Neural cell (in vitro differentiated cells): ENCODE results near the gene ZSWIM5. TPM values are rescaled to one million over a fixed set of nuclear protein-coding genes. Genes with fewer than 3 reads are reported as not detected.

Experiments used
- H2AFZ ChIP-seq: fragments of 200-600, 300-800 bp; sonication (generic), shearing (Covaris generic); 2 replicates; pipeline ENCODE4 v1.6.0; 2014; ENCODE audit warnings: low read depth, mild to moderate bottlenecking, antibody characterized with exemption, low read length, moderate library complexity
- H3F3A ChIP-seq: fragments of 200-600 bp; shearing (Covaris generic); 2 replicates; pipeline ENCODE4 v1.6.1; 2016; ENCODE audit warnings: mild to moderate bottlenecking, moderate library complexity, mixed read lengths, antibody characterized with exemption, low read length; ENCODE audit not compliant: insufficient read depth, poor library complexity, severe bottlenecking
- H3K27ac ChIP-seq: fragments of 200-600, 300-800 bp; sonication (generic), shearing (Covaris generic); 2 replicates; pipeline ENCODE4 v1.5.1; 2014; ENCODE audit warnings: mild to moderate bottlenecking, low read length, moderate library complexity
- H3K27me3 ChIP-seq: fragments of 300-800, 200-600 bp; sonication (generic), shearing (Covaris generic); 2 replicates; pipeline ENCODE4 v1.6.0; 2014; ENCODE audit warnings: mild to moderate bottlenecking, low read depth, low read length, moderate library complexity; ENCODE audit not compliant: insufficient read depth
- H3K36me3 ChIP-seq: fragments of 300-800, 200-600 bp; sonication (generic), shearing (Covaris generic); 2 replicates; pipeline ENCODE4 v1.5.1; 2014; ENCODE audit warnings: mild to moderate bottlenecking, antibody characterized with exemption, low read length, moderate library complexity; ENCODE audit not compliant: insufficient read depth
- H3K4me2 ChIP-seq: fragments of 300-800, 200-600 bp; sonication (generic), shearing (Covaris generic); 2 replicates; pipeline ENCODE4 v1.6.0; 2014; ENCODE audit warnings: mild to moderate bottlenecking, low read length
- H3K4me3 ChIP-seq: fragments of 300-800, 200-600 bp; sonication (generic), shearing (Covaris generic); 2 replicates; pipeline ENCODE4 v1.5.1; 2014; ENCODE audit warnings: mild to moderate bottlenecking, low read length, moderate library complexity
- H3K79me2 ChIP-seq: fragments of 200-600 bp; shearing (Covaris generic); replicated peaks from 2 replicates; pipeline ENCODE4 v1.6.0; 2014; ENCODE audit warnings: mild to moderate bottlenecking, low read length, moderate library complexity; ENCODE audit not compliant: insufficient read depth
- H3K9ac ChIP-seq: fragments of 300-800, 200-600 bp; sonication (generic), shearing (Covaris generic); 2 replicates; pipeline ENCODE4 v1.6.1; 2016; ENCODE audit warnings: mild to moderate bottlenecking, low read length, mixed read lengths
- H3K9me2 ChIP-seq: fragments of 200-600 bp; shearing (Covaris generic); 2 replicates; pipeline ENCODE4 v1.6.1; 2016; ENCODE audit warnings: mild to moderate bottlenecking, low read length, mixed read lengths; ENCODE audit not compliant: insufficient read depth
- H3K9me3 ChIP-seq: fragments of 200-600, 300-800 bp; sonication (generic), shearing (Covaris generic); 2 replicates; pipeline ENCODE4 v1.6.1; 2016; ENCODE audit warnings: mild to moderate bottlenecking, mixed run types, low read length, moderate library complexity, mixed read lengths
- H4K20me1 ChIP-seq: fragments of 200-600 bp; shearing (Covaris generic); 2 replicates; pipeline ENCODE4 v1.6.1; 2016; ENCODE audit warnings: mild to moderate bottlenecking, mixed run types; ENCODE audit not compliant: insufficient read depth
- EP300 ChIP-seq: fragments of 450-650 bp; conservative IDR thresholded peaks from 2 replicates; pipeline ENCODE4 v1.6.1; 2014; ENCODE audit warnings: antibody characterized with exemption, mild to moderate bottlenecking, moderate library complexity; ENCODE audit not compliant: poor library complexity, severe bottlenecking
- EZH2 ChIP-seq: fragments of 200-600, 300-800 bp; shearing (Covaris generic), sonication (generic); IDR thresholded peaks from 2 replicates; pipeline ENCODE4 v1.6.1; 2014; ENCODE audit warnings: antibody characterized with exemption, low read length, borderline replicate concordance, mild to moderate bottlenecking; ENCODE audit not compliant: insufficient read depth, poor library complexity, severe bottlenecking
- MXI1 ChIP-seq: fragments of 450-650 bp; conservative IDR thresholded peaks from 2 replicates; pipeline ENCODE4 v1.6.1; 2014; ENCODE audit warnings: antibody characterized with exemption, mild to moderate bottlenecking; ENCODE audit not compliant: poor library complexity, severe bottlenecking
- POLR2AphosphoS5 ChIP-seq: IDR thresholded peaks from 2 replicates; pipeline ENCODE4 v1.6.1; 2012
- RAD21 ChIP-seq: fragments of 450-650 bp; conservative IDR thresholded peaks from 2 replicates; pipeline ENCODE4 v1.6.1; 2014; ENCODE audit warnings: antibody characterized with exemption, mild to moderate bottlenecking, moderate library complexity
- REST ChIP-seq: IDR thresholded peaks from 2 replicates; pipeline ENCODE4 v1.6.1; 2012; ENCODE audit warnings: borderline replicate concordance
- SMC3 ChIP-seq: fragments of 450-650 bp; conservative IDR thresholded peaks from 2 replicates; pipeline ENCODE4 v1.6.1; 2014; ENCODE audit warnings: antibody characterized with exemption, mild to moderate bottlenecking, moderate library complexity; ENCODE audit not compliant: poor library complexity
- TAF1 ChIP-seq: IDR thresholded peaks from 2 replicates; pipeline ENCODE4 v1.6.1; 2012; ENCODE audit warnings: low read depth
- polyA plus RNA-seq: library from polyadenylated mRNA; depleted of rRNA; stranded (reverse); fragments of >200 nt; gene quantifications from 2 replicates; pipeline ENCODE4 v1.2.3, GENCODE V29; 2014
- TF ChIP-seq, protein P1 (sequence below): fragments of 450-650 bp; IDR thresholded peaks from 2 replicates; pipeline ENCODE4 v1.5.1; 2014; ENCODE audit warnings: antibody characterized with exemption, mild to moderate bottlenecking, moderate library complexity; ENCODE audit not compliant: poor library complexity, severe bottlenecking

ZSWIM5 gene
- polyA plus RNA-seq, 1 donor from 2014 or later = 27.2 TPM

- H3K27ac ChIP-seq = no peak overlapping the region
- no peak overlapping the region for H3K4me2 ChIP-seq
- H3K9ac ChIP-seq = no peak overlapping the region
- H2AFZ ChIP-seq = no peak overlapping the region
- no peaks in the 10 kb centered on the region for H3F3A ChIP-seq
- H3K4me3 ChIP-seq = no peak overlapping the region
- H4K20me1 ChIP-seq = no peaks in the 10 kb centered on the region
- no peaks in the 10 kb centered on the region for H3K27me3 ChIP-seq
- no peak for TF ChIP-seq POLR2AphosphoS5
- H3K36me3 ChIP-seq = no peaks in the 10 kb centered on the region
- no peaks in the 10 kb centered on the region for H3K9me2 ChIP-seq
- H3K9me3 ChIP-seq = no peaks in the 10 kb centered on the region
- H3K79me2 ChIP-seq = peaks cover 75% of the 10 kb centered on the region
Observed at GRCh38 chr1:45198185-45198584, 8.2 kb downstream of the ZSWIM5 start.

- Histone ChIP-seq H3K9ac (no peak overlapping the region), H3K4me2 (no peak overlapping the region), H3K27ac (no peak overlapping the region), H3K4me3 (no peak overlapping the region), H2AFZ (no peak overlapping the region), H3K36me3 (peaks cover 4% of the 10 kb centered on the region), H3K79me2 (peaks cover 72% of the 10 kb centered on the region), H3K9me3 (no peaks in the 10 kb centered on the region), H3F3A (no peaks in the 10 kb centered on the region), H3K27me3 (no peaks in the 10 kb centered on the region), H4K20me1 (no peaks in the 10 kb centered on the region), H3K9me2 (no peaks in the 10 kb centered on the region)
- no peak for TF ChIP-seq RAD21
- TF ChIP-seq EP300 = no peak
- TF ChIP-seq EZH2 = no peak
- no peak for TF ChIP-seq POLR2AphosphoS5
- no peak for TF ChIP-seq MXI1
- no peak for TF ChIP-seq TAF1
- TF ChIP-seq, protein P1, sequence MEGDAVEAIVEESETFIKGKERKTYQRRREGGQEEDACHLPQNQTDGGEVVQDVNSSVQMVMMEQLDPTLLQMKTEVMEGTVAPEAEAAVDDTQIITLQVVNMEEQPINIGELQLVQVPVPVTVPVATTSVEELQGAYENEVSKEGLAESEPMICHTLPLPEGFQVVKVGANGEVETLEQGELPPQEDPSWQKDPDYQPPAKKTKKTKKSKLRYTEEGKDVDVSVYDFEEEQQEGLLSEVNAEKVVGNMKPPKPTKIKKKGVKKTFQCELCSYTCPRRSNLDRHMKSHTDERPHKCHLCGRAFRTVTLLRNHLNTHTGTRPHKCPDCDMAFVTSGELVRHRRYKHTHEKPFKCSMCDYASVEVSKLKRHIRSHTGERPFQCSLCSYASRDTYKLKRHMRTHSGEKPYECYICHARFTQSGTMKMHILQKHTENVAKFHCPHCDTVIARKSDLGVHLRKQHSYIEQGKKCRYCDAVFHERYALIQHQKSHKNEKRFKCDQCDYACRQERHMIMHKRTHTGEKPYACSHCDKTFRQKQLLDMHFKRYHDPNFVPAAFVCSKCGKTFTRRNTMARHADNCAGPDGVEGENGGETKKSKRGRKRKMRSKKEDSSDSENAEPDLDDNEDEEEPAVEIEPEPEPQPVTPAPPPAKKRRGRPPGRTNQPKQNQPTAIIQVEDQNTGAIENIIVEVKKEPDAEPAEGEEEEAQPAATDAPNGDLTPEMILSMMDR = no peak
- TF ChIP-seq REST = no peak
- TF ChIP-seq SMC3 = no peak
Observed at GRCh38 chr1:45196863-45197262, 9.5 kb downstream of the ZSWIM5 start.

DNA sequence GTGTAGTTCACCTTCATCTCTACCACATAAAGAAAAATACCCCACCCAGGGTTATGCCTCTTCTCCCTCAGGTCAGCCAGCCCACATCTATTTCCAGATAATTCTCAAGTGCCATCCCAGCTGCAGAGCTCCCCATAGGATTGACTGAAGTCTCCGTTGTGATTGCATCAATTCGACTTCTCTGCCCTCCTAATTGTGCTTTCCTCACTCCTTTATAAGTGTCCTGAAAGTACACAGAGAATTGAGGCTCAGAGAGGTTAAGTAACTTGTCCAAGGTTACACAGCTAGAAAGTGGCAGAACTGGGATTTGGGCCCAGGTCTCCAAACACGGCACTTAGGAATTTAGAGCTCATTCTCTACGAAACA, 15.0 kb downstream of the ZSWIM5 start:
- Histone ChIP-seq H3K4me2 (no peak overlapping the region), H4K20me1 (no peaks in the 10 kb centered on the region), H3K9me2 (no peaks in the 10 kb centered on the region), H3K79me2 (peaks cover 36% of the 10 kb centered on the region), H3K36me3 (peaks cover 4% of the 10 kb centered on the region), H3K27me3 (no peaks in the 10 kb centered on the region), H3K27ac (no peak overlapping the region), H3K9ac (no peak overlapping the region), H3F3A (no peaks in the 10 kb centered on the region), H3K4me3 (no peak overlapping the region), H3K9me3 (no peaks in the 10 kb centered on the region), H2AFZ (no peak overlapping the region)
- TF ChIP-seq RAD21 (no peak), POLR2AphosphoS5 (no peak), EZH2 (no peak), MXI1 (no peak), REST (no peak), EP300 (no peak), TAF1 (no peak), SMC3 (no peak)
- TF ChIP-seq, protein P1 = no peak
